Lower leg skin (tissue), 4 donors: ENCODE data around the gene CAMTA1. TPM values are rescaled to one million over a fixed set of nuclear protein-coding genes. Genes with fewer than 3 reads are reported as not detected.

ENCODE experiments used
- DNase-seq, 2 donors: peaks; one replicate each; pipeline ENCODE4 v3.0.0-alpha.2; 2019; ENCODE audit warnings: low spot score in 2 of 2
- H3K4me3 ChIP-seq: fragments of 200-600 bp; sonication (generic); 2 replicates; pipeline ENCODE4 v1.5.1; 2017; ENCODE audit warnings: mild to moderate bottlenecking, low read depth; ENCODE audit not compliant: poor library complexity, severe bottlenecking
- POLR2A ChIP-seq, 2 donors: fragments of 450-650 bp; IDR thresholded peaks; one replicate each; pipeline ENCODE4 v1.6.1; 2016 to 2017; ENCODE audit warnings: antibody characterized with exemption in 2 of 2, mild to moderate bottlenecking in 1 of 2, moderate library complexity in 1 of 2
- WGBS, 2 donors: methylation state at CpG; one replicate each; pipeline ENCODE4 v1.1.5; 2018; 5-methylcytosine and 5-hydroxymethylcytosine counted together
- intact Hi-C: fragments of 100-400 bp; cut with DNase I; formaldehyde crosslinking; loops from one replicate; pipeline ENCODE4 v1.15.0; 2023; ENCODE audit warnings: low total_unique reads
- total RNA-seq, 4 donors: library from RNA; depleted of rRNA; stranded (reverse); fragments of >200 nt; gene quantifications; one replicate each; pipeline ENCODE4 v1.1.0, GENCODE V29; 2016
- TF ChIP-seq, protein P1 (sequence below), 3 donors: fragments of 450-650 bp; IDR thresholded peaks; one replicate each; pipeline ENCODE4 v1.5.1; 2016; ENCODE audit warnings: antibody characterized with exemption in 3 of 3, mild to moderate bottlenecking in 3 of 3, moderate library complexity in 2 of 3

CAMTA1 gene
- total RNA-seq, 4 donors from 2014 or later = 24.4 to 52.3 (median 32.9) TPM

DNA sequence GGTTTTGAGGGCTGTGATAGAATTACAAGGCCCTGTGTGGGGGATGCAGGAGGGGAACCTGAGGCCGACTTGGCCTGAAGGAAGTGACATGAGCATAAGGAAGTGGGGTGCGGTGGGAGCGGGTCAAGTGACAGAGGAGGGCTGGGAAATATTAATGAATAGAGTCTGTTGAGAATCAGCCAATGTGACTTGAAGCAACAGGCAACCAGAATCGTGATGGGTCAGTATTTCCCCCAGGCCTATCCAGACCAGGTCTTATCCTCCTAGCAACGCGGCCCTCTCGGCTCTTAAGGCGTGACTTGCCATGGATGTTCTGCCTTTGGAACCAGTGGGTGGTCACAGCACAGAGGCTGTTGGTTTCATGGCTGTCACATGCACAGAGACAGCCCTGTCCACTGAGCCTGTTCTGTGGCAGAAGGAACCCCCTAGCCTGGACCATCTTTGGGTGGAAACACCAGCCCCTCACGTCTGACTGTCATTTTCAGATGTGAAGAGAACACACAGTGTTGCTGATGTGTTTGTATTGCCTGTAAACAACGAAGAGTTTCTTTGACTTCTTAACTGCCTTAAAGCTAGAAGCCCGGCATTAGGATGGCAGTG lies 468.8 kb downstream of the CAMTA1 start:
- peak in 1 of 2 donors; percentile 59 for DNase-seq
- TF ChIP-seq POLR2A (IDR thresholded peaks at IDR 0.05) = no peak
- TF ChIP-seq, protein P1, sequence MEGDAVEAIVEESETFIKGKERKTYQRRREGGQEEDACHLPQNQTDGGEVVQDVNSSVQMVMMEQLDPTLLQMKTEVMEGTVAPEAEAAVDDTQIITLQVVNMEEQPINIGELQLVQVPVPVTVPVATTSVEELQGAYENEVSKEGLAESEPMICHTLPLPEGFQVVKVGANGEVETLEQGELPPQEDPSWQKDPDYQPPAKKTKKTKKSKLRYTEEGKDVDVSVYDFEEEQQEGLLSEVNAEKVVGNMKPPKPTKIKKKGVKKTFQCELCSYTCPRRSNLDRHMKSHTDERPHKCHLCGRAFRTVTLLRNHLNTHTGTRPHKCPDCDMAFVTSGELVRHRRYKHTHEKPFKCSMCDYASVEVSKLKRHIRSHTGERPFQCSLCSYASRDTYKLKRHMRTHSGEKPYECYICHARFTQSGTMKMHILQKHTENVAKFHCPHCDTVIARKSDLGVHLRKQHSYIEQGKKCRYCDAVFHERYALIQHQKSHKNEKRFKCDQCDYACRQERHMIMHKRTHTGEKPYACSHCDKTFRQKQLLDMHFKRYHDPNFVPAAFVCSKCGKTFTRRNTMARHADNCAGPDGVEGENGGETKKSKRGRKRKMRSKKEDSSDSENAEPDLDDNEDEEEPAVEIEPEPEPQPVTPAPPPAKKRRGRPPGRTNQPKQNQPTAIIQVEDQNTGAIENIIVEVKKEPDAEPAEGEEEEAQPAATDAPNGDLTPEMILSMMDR (IDR thresholded peaks at IDR 0.05) = no peak
- H3K4me3 ChIP-seq = no peak overlapping the region
- intact Hi-C loops = no loop called here
- 85 to 86% methylated on average over 11 of the region's 11 CpGs for WGBS, 2 donors

DNA sequence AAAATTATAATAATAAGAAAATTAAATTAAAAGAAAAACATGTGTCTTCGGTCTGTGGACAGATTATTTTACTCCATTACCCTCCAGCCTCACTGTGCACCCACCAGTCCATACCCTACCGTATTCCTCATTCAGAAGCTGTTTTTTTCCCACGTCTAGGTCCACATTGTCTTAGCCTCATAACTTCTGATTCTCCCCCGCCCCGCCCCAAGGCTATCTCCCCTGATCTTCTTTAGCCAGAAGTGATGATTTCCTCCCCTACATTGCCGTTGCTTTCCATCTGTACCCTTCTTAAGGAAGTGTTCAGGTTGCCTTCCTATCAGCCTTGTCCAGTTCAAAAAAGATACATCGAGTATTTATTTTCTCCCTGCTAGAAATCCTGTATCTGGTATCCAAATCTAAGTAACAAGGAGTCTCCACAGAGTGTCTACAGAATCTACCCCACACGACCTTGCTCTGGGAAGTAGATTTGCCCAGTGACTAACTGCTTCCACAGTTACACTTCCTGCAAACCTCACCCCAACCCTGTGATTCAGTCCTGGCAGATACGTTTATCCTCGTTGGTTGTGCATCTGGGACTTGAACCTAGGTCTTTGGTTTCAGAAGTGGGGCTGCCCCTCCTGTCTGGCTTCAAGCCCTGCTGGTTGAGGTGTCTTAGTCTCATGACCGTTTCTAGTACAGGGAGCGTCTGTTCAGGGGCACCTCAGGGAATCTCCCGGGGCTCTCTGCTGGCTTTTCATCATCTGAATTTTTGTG lies 470.2 kb downstream of the CAMTA1 start:
- peak in 1 of 2 donors; percentile 61 for DNase-seq
- WGBS, 2 donors = 65 to 70% methylated on average over 13 of the region's 13 CpGs
- intact Hi-C loops = no loop called here
- no peak for TF ChIP-seq POLR2A (IDR thresholded peaks at IDR 0.05)
- TF ChIP-seq, protein P1 (IDR thresholded peaks at IDR 0.05) = no peak
- no peak overlapping the region for H3K4me3 ChIP-seq

DNA sequence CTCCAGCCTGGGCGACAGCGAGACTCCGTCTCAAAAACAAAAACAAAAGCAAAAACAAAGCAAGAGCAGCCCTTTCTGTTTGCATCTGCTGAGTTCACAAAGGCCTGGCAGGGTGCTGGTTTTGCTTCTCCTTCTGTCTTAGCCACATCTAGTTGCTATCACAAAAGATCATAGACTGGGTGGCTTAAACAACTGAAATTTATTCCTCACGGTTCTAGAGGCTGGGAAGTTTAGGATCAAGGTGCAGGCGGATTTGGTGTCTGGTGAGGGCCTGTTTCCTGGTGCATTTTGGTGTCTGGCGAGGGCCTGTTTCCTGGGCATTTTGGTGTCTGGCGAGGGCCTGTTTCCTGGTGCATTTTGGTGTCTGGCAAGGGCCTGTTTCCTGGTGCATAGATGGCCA lies 471.3 kb downstream of the CAMTA1 start:
- intact Hi-C loops = no loop called here
- no peak for TF ChIP-seq POLR2A (IDR thresholded peaks at IDR 0.05)
- TF ChIP-seq, protein P1 (IDR thresholded peaks at IDR 0.05) = no peak
- peak in 1 of 2 donors; percentile 69 for DNase-seq
- WGBS, 2 donors = 84 to 88% methylated on average over 7 of the region's 7 CpGs
- no peak overlapping the region for H3K4me3 ChIP-seq

DNA sequence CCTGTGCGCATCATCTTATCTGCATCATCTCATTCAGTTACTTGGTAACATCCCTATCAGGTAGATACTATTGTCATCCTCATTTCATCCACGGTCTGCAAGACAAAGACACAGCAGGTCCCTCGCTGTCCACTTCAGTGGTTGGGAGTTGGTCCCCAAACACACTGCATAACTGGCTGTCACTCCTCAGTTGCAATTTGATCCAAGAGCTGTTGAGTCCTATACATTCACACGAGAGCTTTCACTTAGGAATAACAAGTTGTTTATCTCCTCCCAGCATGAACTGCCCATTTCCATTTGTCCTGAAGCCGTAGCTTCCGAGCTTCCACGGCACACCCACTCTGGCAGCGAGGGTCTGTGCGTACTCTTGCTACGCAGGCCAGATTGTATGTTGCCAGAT lies 472.0 kb downstream of the CAMTA1 start:
- DNase-seq = no peak
- intact Hi-C loops = no loop called here
- WGBS, 2 donors = 52 to 57% methylated on average over 10 of the region's 10 CpGs
- no peak overlapping the region for H3K4me3 ChIP-seq
- TF ChIP-seq, protein P1 (IDR thresholded peaks at IDR 0.05) = no peak
- TF ChIP-seq POLR2A (IDR thresholded peaks at IDR 0.05) = no peak

DNA sequence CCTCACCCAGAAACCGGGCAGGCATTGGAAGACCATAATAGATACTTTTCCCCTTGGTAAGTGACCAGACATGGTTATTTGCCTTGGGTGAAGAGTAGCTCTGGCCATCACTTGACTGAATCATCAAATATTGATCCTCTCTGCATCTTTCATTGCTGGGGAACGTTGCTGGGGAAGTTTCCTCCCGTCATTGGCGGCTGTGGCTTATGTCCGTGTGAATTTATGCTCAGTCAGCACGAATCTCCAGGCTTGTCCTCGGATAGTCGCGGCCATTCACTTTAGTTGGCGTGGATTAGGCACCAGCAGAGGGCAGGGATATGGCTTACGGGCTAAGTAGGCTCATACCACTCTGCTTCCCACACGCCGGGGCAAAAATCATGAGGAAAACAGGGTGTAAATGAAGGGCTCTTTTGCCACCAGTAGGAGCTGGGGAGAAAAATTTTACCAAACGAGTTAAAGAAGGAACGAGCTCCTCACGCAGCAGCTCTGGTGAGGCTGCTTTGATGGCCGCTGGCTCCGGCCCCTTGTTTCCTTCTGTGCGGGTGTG lies 473.4 kb downstream of the CAMTA1 start:
- WGBS, 2 donors = 87 to 88% methylated on average over 19 of the region's 19 CpGs
- intact Hi-C loops = no loop called here
- TF ChIP-seq POLR2A (IDR thresholded peaks at IDR 0.05) = no peak
- TF ChIP-seq, protein P1 (IDR thresholded peaks at IDR 0.05) = no peak
- peak in 1 of 2 donors; percentile 26 for DNase-seq
- no peak overlapping the region for H3K4me3 ChIP-seq
